Naive thymus-derived CD8-positive, alpha-beta T cell (primary cell): ENCODE measurements around the gene TRMT112. TPM values are rescaled to one million over a fixed set of nuclear protein-coding genes. Genes with fewer than 3 reads are reported as not detected.

Experiments used
- ATAC-seq, 2 donors: fragments of 150-1000 bp; cut with Tn5 transposase in 1 of 2; sonication (Bioruptor Pico), chemical (Tn5 transposase) in 1 of 2; 1 replicate in 1 of 2; 2 replicates in 1 of 2; pipeline ENCODE4 v1.10.0; 2021; ENCODE audit warnings: mild to moderate bottlenecking in 2 of 2, moderate library complexity in 2 of 2
- POLR2A ChIA-PET: fragments of 350-600 bp; sonication (Branson Sonifier 250); formaldehyde crosslinking; loops from one replicate; lab custom pipeline; 2021; ENCODE audit warnings: antibody characterized with exemption; lab: Charles Lee
- DNase-seq, 10 donors: peaks; one replicate each; pipeline versions ENCODE4 v3.0.0 to v3.0.0-alpha.2; 2020 to 2022
- H3K27ac Mint-ChIP-seq, 10 donors: one replicate each; pipeline ENCODE4 v1.8.0; 2020 to 2022; ENCODE audit warnings: mild to moderate bottlenecking in 10 of 10, mixed read lengths in 10 of 10, moderate library complexity in 4 of 10, inconsistent platforms in 1 of 10
- H3K27me3 Mint-ChIP-seq, 5 donors: one replicate each; pipeline ENCODE4 v1.8.0; 2021 to 2022; ENCODE audit warnings: mixed read lengths in 5 of 5
- H3K36me3 Mint-ChIP-seq, 3 donors: one replicate each; pipeline ENCODE4 v1.8.0; 2020 to 2022; ENCODE audit warnings: mixed read lengths in 3 of 3, mild to moderate bottlenecking in 2 of 3, inconsistent platforms in 1 of 3
- H3K4me1 Mint-ChIP-seq, 4 donors: one replicate each; pipeline ENCODE4 v1.8.0; 2021 to 2022; ENCODE audit warnings: mixed read lengths in 4 of 4
- H3K4me3 Mint-ChIP-seq, 10 donors: one replicate each; pipeline ENCODE4 v1.8.0; 2020 to 2022; ENCODE audit warnings: mild to moderate bottlenecking in 10 of 10, mixed read lengths in 10 of 10, moderate library complexity in 6 of 10, inconsistent platforms in 1 of 10
- H3K9me3 Mint-ChIP-seq, 9 donors: one replicate each; pipeline ENCODE4 v1.8.0; 2020 to 2022; ENCODE audit warnings: mixed read lengths in 9 of 9, mild to moderate bottlenecking in 3 of 9, inconsistent platforms in 1 of 9, moderate library complexity in 1 of 9
- polyA plus RNA-seq, 3 donors: library from polyadenylated mRNA; unstranded; fragments of 300-500 nt; fragmentation: Illumina TruSeq; gene quantifications; one replicate each; pipeline ENCODE4 v1.2.3, GENCODE V29; 2021
- total RNA-seq, 8 experiments: library from RNA in 2 of 8; stranded (reverse) in 2 of 8; gene quantifications; one replicate each; pipeline ENCODE4 v1.2.3 and lab custom pipeline; 2021 to 2026

TRMT112 gene
- total and polyA plus RNA-seq, 5 experiments from 2014 or later, result 159 to 524 (median 509) TPM

DNA sequence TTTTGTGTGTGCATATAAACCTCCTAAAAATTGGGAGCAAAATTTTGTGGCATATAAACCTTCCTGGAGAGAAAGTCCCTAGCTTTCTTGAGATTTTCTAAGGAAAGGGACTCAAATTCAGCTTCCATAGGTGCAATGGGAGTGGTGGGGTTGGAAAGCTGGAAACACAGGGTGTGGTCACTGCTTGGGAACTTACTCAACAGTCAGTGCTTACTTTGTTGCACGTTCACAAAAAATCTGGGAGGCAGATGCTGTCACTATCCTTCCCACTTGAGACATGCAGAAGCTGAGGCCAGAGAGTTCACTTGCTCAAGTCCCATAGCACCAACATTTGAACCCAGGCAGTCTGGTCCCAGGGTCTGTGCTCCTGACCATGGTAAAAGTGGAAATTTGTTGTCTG lies 21.1 kb downstream of the TRMT112 start:
- POLR2A ChIA-PET, result interaction anchor here (1.0 kb wide), 1 partner anchor 27 kb away, joined by 3 read pairs; no protein-coding TSS in a partner anchor
- Mint-ChIP-seq H3K27me3 (peaks cover 35 to 85% (median 56%) of the 10 kb centered on the region in 5 donors), H3K4me3 (no peak overlapping the region), H3K4me1 (peaks cover 10 to 35% (median 29%) of the 10 kb centered on the region in 4 donors), H3K36me3 (peaks cover 0 to 2% (median 0%) of the 10 kb centered on the region in 3 donors), H3K27ac (no peak overlapping the region), H3K9me3 (no peaks in the 10 kb centered on the region)
- DNase-seq (no peak), ATAC-seq (no peak)

DNA sequence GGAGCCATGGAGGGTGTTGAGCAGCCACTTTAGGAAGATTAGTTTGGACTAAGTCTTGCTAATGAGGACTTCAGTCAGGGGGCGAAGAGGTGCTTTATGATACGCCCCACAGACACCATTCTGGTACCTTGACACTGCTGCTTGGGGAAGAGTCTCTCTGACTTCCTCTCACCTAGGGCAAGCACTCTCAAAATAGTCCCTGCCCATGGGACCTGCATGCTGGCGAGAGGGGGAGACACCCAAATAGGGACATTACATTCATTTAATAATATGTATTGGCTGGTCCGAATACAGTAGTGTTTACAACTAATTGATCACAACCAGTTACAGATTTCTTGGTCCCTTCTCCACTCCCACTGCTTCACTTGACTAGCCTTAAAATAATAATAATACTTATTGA lies 21.6 kb downstream of the TRMT112 start:
- H3K4me3 Mint-ChIP-seq, result no peak overlapping the region
- POLR2A ChIA-PET, result interaction anchor here (0.7 kb wide), 1 partner anchor 12 kb away, joined by 3 read pairs; no protein-coding TSS in a partner anchor
- H3K27ac Mint-ChIP-seq, result no peak overlapping the region
- H3K4me1 Mint-ChIP-seq, result peaks cover 10 to 36% (median 28%) of the 10 kb centered on the region in 4 donors
- peaks cover 33 to 86% (median 55%) of the 10 kb centered on the region in 5 donors for H3K27me3 Mint-ChIP-seq
- no peak for ATAC-seq
- DNase-seq, result no peak
- H3K9me3 Mint-ChIP-seq, result no peaks in the 10 kb centered on the region
- peaks cover 0 to 2% (median 0%) of the 10 kb centered on the region in 3 donors for H3K36me3 Mint-ChIP-seq

DNA sequence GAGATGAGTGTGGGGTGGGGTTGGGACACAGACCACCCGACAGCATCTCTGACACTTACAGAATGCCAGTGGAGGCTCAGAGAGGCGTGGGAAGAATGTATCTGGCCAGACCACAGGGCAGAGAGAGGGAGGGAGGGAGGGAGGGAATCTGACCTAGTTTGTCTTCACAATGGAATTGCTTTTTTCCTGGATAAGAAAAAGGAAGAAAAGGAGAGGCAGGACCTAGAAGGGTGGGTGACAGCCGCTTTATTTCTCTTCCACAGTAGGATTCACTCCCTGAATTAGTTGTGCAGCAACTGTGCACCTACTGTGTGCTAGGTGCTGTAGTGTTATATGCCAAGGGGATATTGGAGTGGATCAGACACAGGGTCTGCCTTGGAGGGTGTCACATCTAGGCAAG lies 22.6 kb downstream of the TRMT112 start:
- Mint-ChIP-seq H3K4me3 (no peak overlapping the region), H3K36me3 (peaks cover 0 to 2% (median 0%) of the 10 kb centered on the region in 3 donors), H3K27ac (no peak overlapping the region), H3K27me3 (peaks cover 29 to 81% (median 57%) of the 10 kb centered on the region in 5 donors), H3K9me3 (no peaks in the 10 kb centered on the region), H3K4me1 (peaks cover 9 to 30% (median 22%) of the 10 kb centered on the region in 4 donors)
- DNase-seq, result no peak
- POLR2A ChIA-PET, result interaction anchor here (0.7 kb wide), 2 partner anchors 11 to 485 kb away, joined by 3 read pairs; no protein-coding TSS in a partner anchor
- no peak for ATAC-seq

DNA sequence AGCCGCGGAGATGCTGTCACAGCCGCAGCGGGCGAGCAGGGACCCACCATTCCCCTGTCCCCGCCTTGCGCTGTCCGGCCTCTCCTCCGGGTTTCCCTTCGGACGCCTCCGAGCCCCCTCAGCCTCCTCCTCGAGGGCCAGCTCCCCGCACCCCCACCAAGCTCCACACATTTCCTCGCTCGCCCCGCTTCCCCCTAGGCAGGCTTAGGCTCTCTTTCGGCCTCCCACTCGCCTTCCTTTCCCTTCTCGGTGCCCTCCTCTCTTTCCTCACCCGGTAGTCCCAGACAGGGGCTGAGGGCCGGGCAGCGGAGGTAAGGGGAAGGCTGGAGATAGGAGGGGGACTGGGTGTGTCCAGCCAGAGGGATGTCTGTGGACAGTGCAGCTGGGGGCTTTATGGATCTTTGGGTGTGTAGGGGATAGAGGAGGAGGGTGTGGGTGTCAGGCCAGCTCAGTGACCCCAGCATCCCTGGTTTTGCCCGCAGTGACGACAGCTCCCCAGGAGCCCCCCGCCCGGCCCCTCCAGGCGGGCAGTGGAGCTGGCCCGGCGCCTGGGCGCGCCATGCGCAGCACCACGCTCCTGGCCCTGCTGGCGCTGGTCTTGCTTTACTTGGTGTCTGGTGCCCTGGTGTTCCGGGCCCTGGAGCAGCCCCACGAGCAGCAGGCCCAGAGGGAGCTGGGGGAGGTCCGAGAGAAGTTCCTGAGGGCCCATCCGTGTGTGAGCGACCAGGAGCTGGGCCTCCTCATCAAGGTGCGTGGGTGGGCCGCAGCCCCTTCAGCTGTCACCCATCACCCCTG lies 24.7 kb downstream of the TRMT112 start:
- Mint-ChIP-seq H3K4me1 (peaks cover 6 to 19% (median 12%) of the 10 kb centered on the region in 4 donors), H3K4me3 (peak overlapping the region; percentile 37 to 75 (median 62)), H3K27ac (no peak overlapping the region), H3K36me3 (no peaks in the 10 kb centered on the region), H3K9me3 (no peaks in the 10 kb centered on the region), H3K27me3 (peaks cover 25 to 64% (median 43%) of the 10 kb centered on the region in 5 donors)
- peak in 2 of 10 donors; percentile 18 to 59 for DNase-seq
- ATAC-seq, result no peak
- POLR2A ChIA-PET, result interaction anchor here (0.8 to 1.5 kb wide), 2 partner anchors 22 to 108 kb away, joined by 3 to 5 read pairs; no protein-coding TSS in a partner anchor

DNA sequence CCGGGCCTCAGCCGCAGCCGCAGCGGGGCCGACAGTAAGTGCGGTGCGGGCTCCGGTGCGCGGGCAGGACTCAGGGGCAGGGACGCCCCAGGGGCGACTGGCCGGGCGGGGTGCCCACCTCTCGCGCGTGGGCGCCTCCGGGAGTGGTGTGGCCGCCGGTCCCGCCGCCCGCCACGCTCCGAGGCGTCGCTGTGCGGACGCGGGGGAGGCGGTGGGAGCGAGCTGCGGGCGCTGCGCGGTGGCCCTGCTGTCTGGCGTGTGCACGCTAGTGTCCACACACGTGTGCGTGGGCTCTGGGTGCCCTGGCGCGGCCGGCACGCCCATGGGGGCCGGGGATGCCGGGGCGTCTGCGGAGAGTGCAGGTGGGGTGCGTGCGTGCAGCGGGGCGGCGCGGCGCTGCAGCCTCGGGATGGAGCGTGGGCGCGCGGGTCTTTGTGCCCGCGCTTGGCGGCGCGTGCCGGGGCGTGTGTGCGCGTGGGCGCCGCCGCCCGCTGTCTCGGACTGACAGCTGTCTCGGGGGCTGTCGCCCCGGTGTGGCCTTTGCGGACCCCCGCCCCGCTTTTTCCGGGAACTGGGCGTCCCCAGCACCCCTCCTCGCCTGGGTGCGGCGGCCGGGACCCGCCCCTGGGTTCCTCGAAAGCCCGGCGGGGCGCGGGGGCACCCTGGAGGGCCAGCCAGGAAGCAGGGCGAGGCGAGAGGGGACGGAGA lies 25.5 kb downstream of the TRMT112 start:
- peak in 2 of 10 donors; percentile 28 to 30 for DNase-seq
- no peaks in the 10 kb centered on the region for H3K36me3 Mint-ChIP-seq
- peak; percentile 75 to 78 for ATAC-seq
- H3K4me1 Mint-ChIP-seq, result peaks cover 5 to 14% (median 10%) of the 10 kb centered on the region in 4 donors
- POLR2A ChIA-PET, result no interaction called here
- peak overlapping the region in 3 of 10 donors; percentile 61 to 75 (median 75) for H3K4me3 Mint-ChIP-seq
- no peaks in the 10 kb centered on the region for H3K9me3 Mint-ChIP-seq
- no peak overlapping the region for H3K27ac Mint-ChIP-seq
- H3K27me3 Mint-ChIP-seq, result peaks cover 21 to 57% (median 38%) of the 10 kb centered on the region in 5 donors

DNA sequence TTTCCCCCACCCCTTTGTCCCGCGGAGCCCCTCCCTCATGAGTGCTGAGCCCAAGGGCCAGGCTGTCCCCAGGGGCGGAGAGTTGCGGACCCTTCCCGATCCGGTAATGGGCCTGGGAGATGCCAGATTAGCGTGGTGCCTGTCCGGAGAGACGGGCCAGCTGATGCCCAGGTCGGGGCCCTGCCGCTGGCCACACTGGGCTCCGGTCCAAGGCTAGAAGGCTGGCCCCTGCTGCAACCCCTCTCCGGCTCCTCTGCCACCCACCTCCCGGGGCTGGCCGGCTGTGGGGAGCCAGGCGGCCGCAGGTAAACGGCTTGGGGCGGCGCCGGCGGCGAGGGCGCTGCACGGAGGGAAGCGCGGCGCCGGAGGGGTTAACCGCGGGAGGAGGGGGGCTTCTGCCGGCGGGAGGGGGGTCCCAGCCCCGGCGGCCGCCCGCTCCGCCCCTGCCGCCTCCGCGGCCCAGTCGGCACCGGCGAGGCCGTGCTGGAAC lies 26.1 kb downstream of the TRMT112 start, which contains the start of gene KCNK4:
KCNK4 (plus strand) TSS at position 41 of the 490 bp plus-strand sequence. CDS start 1,717 bp downstream, outside the sequence.
- Mint-ChIP-seq H3K36me3 (no peaks in the 10 kb centered on the region), H3K27me3 (peaks cover 17 to 51% (median 34%) of the 10 kb centered on the region in 5 donors), H3K4me3 (peak within 1 kb of the TSS; percentile 48 to 83 (median 74)), H3K9me3 (no peaks in the 10 kb centered on the region), H3K4me1 (peaks cover 5 to 20% (median 16%) of the 10 kb centered on the region in 4 donors), H3K27ac (peak within 1 kb of the TSS in 3 of 10 donors; percentile 47 to 83 (median 66))
- POLR2A ChIA-PET, result interaction anchor here (9.9 kb wide), 1 partner anchor 21 kb away, joined by 140 read pairs; no protein-coding TSS in a partner anchor
- DNase-seq, result no peak
- no peak for ATAC-seq

DNA sequence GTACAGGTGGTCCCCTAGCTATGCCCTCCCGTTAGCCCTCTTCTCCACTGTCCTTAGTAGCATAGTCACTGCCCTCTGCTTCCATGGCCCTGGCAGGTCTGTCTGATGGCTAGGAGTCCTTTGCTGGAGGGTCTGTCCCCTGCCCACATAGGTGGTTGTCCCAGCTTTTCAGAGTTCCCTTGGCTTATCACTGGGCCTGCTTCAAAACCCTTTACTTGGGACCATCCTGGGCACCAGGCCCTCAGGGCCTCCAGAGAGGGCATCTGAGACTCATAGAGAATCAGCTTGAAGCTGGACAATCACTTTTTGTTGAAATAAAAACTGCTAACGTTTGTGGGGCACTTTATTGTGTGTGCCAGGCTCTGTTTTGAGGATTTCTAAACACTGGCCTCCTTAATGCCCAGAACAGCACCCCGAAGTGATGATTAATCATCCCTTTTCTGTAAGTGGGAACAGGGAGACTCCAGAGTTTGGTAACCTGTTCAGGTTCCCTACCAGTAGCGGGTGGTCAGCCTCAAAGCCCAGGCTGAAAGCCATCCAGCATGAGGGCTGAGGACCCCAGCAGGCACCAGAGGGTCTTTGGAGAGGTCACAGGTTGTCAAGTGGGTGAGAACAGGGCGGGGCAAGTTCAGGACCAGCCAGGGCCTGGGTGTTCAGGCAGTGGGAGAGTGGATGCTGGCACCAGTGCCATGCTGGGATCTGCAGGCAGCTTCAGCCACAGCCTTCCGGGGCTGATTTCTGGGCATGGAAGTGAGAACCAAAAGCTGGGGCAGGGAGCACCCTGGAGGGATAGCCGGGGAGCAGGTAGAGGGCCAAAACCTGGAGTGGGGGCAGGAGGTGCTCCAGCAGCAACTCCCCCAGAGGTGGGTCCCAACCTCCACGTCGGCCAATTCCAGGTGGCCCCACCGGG lies 26.8 kb downstream of the TRMT112 start:
- H3K4me1 Mint-ChIP-seq, result peaks cover 5 to 22% (median 19%) of the 10 kb centered on the region in 4 donors
- peak overlapping the region; percentile 48 to 83 (median 74) for H3K4me3 Mint-ChIP-seq
- no peak for ATAC-seq
- no peaks in the 10 kb centered on the region for H3K9me3 Mint-ChIP-seq
- no peak for DNase-seq
- H3K27me3 Mint-ChIP-seq, result peaks cover 15 to 45% (median 27%) of the 10 kb centered on the region in 5 donors
- no peaks in the 10 kb centered on the region for H3K36me3 Mint-ChIP-seq
- peak overlapping the region in 3 of 10 donors; percentile 47 to 83 (median 66) for H3K27ac Mint-ChIP-seq
- POLR2A ChIA-PET, result interaction anchor here (0.6 to 9.9 kb wide), 5 partner anchors 12 to 74 kb away, joined by 3 to 140 read pairs (median 4); partner anchors contain the start of gene PPP1R14B

DNA sequence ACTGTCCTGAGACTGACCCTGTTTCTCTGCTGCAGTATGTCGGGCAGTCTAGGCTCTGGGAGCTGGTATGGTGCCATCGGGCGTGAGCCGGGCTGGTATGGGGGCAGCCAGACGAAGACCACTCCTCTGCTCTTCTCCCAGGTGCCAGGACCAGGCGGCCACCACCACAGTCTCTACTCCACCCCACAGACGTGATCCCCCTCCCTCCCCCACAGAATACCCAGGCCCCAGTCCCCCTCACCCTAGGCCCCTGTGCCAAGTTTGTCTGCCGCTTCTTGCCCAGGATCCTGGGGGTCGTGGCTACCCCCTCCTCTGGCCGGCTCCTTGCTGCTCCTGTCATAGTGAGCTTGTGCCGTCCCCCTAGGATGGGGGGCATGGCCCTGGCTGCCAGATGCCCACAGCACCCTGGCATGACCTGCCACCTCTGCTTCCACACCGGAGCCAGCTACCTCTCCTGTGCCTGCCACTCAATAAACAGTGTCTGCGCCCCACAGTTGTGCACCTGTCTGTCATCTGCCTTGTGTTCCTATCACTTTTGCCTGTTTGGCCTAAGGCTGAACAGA lies 28.3 kb downstream of the TRMT112 start:
- H3K27me3 Mint-ChIP-seq, result peaks cover 8 to 29% (median 17%) of the 10 kb centered on the region in 5 donors
- ATAC-seq (no peak), DNase-seq (peak in 1 of 10 donors; percentile 58)
- H3K4me3 Mint-ChIP-seq, result peak overlapping the region in 1 of 10 donors; percentile 56
- H3K4me1 Mint-ChIP-seq, result peaks cover 5 to 26% (median 20%) of the 10 kb centered on the region in 4 donors
- POLR2A ChIA-PET, result interaction anchor here (1.1 to 9.9 kb wide), 3 partner anchors 13 to 19 kb away, joined by 3 to 140 read pairs (median 5); no protein-coding TSS in a partner anchor
- H3K27ac Mint-ChIP-seq, result peak overlapping the region in 2 of 10 donors; percentile 10 to 35
- no peaks in the 10 kb centered on the region for H3K36me3 Mint-ChIP-seq
- no peaks in the 10 kb centered on the region for H3K9me3 Mint-ChIP-seq

DNA sequence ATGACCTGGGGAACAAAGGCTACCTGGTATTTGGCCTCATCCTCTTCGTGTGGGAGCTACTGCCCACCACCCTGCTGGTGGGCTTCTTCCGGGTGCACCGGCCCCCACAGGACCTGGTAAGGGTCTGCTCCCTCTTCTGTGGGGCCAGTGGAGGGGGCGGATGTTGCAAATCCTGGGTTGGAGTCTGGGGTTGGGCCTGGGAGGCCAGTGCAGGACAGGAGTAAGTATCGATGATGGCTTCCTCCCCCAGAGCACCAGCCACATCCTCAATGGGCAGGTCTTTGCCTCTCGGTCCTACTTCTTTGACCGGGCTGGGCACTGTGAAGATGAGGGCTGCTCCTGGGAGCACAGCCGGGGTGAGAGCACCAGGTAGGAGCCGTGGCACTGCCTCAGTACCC lies 29.0 kb downstream of the TRMT112 start:
- Mint-ChIP-seq H3K9me3 (no peaks in the 10 kb centered on the region), H3K27me3 (peaks cover 3 to 22% (median 16%) of the 10 kb centered on the region in 5 donors), H3K4me3 (peak overlapping the region in 1 of 10 donors; percentile 22), H3K4me1 (peaks cover 7 to 31% (median 26%) of the 10 kb centered on the region in 4 donors), H3K36me3 (no peaks in the 10 kb centered on the region), H3K27ac (peak overlapping the region in 2 of 10 donors; percentile 29 to 56)
- DNase-seq, result no peak
- no peak for ATAC-seq
- POLR2A ChIA-PET, result interaction anchor here (2.5 to 9.9 kb wide), 2 partner anchors 16 to 18 kb away, joined by 5 to 140 read pairs; no protein-coding TSS in a partner anchor

DNA sequence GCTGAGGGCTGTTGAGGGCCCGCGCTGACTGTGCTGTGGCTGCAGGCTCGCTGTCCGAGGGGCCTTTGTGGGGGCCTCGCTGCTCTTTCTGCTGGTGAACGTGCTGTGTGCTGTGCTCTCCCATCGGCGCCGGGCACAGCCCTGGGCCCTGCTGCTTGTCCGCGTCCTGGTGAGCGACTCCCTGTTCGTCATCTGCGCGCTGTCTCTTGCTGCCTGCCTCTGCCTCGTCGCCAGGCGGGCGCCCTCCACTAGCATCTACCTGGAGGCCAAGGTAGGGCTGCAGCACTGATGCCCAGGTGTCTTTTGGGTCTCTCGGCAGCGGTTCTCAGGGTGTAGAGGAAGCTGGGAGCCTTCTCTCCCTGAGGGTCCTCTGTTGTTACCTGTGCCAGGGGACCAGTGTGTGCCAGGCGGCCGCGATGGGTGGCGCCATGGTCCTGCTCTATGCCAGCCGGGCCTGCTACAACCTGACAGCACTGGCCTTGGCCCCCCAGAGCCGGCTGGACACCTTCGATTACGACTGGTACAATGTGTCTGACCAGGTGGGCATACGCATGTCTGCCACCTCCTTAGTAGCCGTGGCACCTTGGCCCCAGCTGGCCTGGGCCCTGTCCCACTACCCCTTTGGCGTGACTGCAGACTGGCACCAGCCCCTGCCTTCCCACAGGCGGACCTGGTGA lies 29.5 kb downstream of the TRMT112 start:
- ATAC-seq (no peak), DNase-seq (peak in 1 of 10 donors; percentile 57)
- POLR2A ChIA-PET, result interaction anchor here (0.5 to 9.9 kb wide), 3 partner anchors 16 to 83 kb away, joined by 3 to 140 read pairs (median 5); no protein-coding TSS in a partner anchor
- Mint-ChIP-seq H3K36me3 (no peaks in the 10 kb centered on the region), H3K9me3 (no peaks in the 10 kb centered on the region), H3K4me3 (peak overlapping the region in 5 of 10 donors; percentile 18 to 62 (median 36)), H3K4me1 (peaks cover 10 to 31% (median 29%) of the 10 kb centered on the region in 4 donors), H3K27me3 (peaks cover 2 to 17% (median 11%) of the 10 kb centered on the region in 5 donors), H3K27ac (peak overlapping the region in 2 of 10 donors; percentile 29 to 75)
